Mucosa of rectum (tissue), 2 donors: Measurements from ENCODE around the gene MAP3K4.

ENCODE experiments used
- H3K27ac ChIP-seq, 2 donors: one replicate each; pipeline ENCODE4 v1.7.0; 2013; ENCODE audit warnings: inconsistent platforms in 2 of 2, low read depth in 2 of 2, low read length in 2 of 2
- H3K27me3 ChIP-seq, 2 donors: one replicate each; pipeline ENCODE4 v1.7.0; 2013; ENCODE audit warnings: low read length in 2 of 2; ENCODE audit not compliant: control insufficient read depth in 2 of 2, insufficient read depth in 2 of 2
- H3K36me3 ChIP-seq, 2 donors: one replicate each; pipeline ENCODE4 v1.7.0; 2013; ENCODE audit warnings: low read length in 2 of 2; ENCODE audit not compliant: control insufficient read depth in 2 of 2, insufficient read depth in 2 of 2
- H3K4me1 ChIP-seq, 2 donors: one replicate each; pipeline ENCODE4 v1.7.0; 2013; ENCODE audit warnings: low read length in 2 of 2, mild to moderate bottlenecking in 1 of 2; ENCODE audit not compliant: control insufficient read depth in 2 of 2, insufficient read depth in 2 of 2
- H3K4me3 ChIP-seq, 2 donors: one replicate each; pipeline ENCODE4 v1.7.0; 2013; ENCODE audit warnings: low read length in 2 of 2
- H3K9ac ChIP-seq, 2 donors: one replicate each; pipeline ENCODE4 v1.7.0; 2013; ENCODE audit warnings: low read length in 2 of 2, low read depth in 1 of 2, mild to moderate bottlenecking in 1 of 2
- H3K9me3 ChIP-seq, 2 donors: one replicate each; pipeline ENCODE4 v1.7.0; 2013; ENCODE audit warnings: low read length in 2 of 2; ENCODE audit not compliant: control insufficient read depth in 2 of 2
- donor health status: healthy.
- donor health status: Normal muscosa, but diverticular disease.

MAP3K4 gene

GRCh38 chr6:161130541-161130940, 139.0 kb downstream of the MAP3K4 start:
- H3K4me3 ChIP-seq = no peak overlapping the region
- H3K27ac ChIP-seq = no peak overlapping the region
- H3K36me3 ChIP-seq = peaks cover 5 to 13% of the 10 kb centered on the region in 2 donors
- H3K9ac ChIP-seq = no peak overlapping the region
- H3K27me3 ChIP-seq = no peaks in the 10 kb centered on the region
- H3K4me1 ChIP-seq = no peaks in the 10 kb centered on the region
- no peaks in the 10 kb centered on the region for H3K9me3 ChIP-seq

DNA sequence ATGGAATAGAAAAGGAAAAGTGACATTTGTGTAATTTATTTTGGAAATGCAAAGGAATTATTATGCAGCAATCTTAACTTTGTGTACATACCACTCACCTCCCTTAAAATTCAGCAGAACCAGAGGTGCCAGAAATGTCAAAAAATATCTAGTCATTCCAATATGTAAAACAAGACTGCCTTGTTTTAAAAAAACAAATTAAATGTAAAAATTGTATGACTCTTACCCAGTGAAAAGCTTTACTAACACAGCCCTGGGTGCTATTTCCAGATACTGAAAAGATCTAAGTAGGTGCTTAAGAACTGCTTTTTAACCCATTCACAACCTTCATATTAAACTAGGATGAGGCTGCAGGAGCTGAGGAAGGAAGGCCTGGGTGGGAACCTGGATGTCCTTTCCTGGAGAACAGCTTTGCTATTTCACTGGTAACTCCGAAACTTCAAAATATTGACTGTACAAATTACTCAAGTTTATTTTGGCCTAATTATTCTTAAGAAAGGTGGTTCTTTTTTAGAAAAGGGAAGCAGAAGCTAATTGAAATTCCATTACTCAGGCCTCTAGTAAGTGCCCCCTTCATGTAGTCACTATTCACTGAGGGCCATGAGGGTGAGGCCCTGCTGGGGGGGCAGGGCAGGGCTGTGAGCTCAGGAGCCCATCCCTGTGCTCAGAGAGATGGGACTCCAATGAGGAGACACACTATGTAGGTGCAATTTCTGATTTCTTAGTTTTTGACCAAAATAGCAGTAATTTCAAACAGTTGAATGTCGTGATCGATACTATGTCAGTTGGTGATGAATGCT, 139.6 kb downstream of the MAP3K4 start:
- Histone ChIP-seq H3K9me3 (no peaks in the 10 kb centered on the region), H3K27me3 (no peaks in the 10 kb centered on the region), H3K36me3 (peaks cover 5 to 13% of the 10 kb centered on the region in 2 donors), H3K27ac (no peak overlapping the region), H3K4me1 (no peaks in the 10 kb centered on the region), H3K4me3 (no peak overlapping the region), H3K9ac (no peak overlapping the region)

DNA sequence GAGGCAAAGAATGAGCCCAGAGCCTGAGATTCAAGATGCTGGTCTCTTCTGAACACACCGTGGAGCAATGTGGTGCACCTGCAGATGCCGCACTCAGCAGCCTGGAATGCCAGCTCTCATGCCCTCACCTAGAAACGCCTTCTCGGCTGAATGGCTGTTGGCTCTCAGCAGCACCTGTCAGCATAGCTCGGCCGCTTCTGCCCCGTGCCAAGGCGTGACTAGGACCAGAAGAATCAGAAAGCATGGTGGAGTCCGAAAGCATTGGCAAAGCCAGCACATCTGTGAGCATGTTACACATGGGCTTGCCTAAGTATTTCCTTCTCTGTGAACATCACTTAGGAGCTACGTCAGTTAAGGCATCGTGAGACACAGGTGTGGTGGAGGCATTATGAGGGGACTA, 140.8 kb downstream of the MAP3K4 start:
- Histone ChIP-seq H3K36me3 (peaks cover 2 to 7% of the 10 kb centered on the region in 2 donors), H3K4me3 (no peak overlapping the region), H3K27ac (no peak overlapping the region), H3K27me3 (no peaks in the 10 kb centered on the region), H3K9me3 (no peaks in the 10 kb centered on the region), H3K4me1 (no peaks in the 10 kb centered on the region), H3K9ac (no peak overlapping the region)

DNA sequence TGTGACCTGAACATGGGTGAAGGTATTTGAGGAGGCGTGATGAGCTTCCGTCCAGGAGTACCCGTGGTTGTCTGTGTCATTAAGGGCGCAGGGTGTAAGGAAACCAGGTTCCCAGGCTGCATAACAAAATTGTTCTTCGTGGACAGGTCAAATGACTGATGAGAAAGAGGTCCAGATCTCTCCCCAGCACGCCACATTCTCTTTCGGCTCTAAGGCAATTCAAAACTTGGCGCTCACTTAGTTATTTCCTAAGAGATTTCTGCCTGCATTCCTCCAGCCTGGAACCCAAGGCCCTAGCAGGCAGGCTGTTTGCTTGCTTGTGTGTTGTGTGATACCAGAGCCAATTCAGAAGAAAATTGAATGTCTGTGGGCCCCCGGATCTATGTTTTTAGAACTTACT, 142.4 kb downstream of the MAP3K4 start:
- Histone ChIP-seq H3K4me3 (no peak overlapping the region), H3K4me1 (no peaks in the 10 kb centered on the region), H3K27me3 (no peaks in the 10 kb centered on the region), H3K36me3 (peaks cover 2 to 3% of the 10 kb centered on the region in 2 donors), H3K27ac (no peak overlapping the region), H3K9ac (no peak overlapping the region), H3K9me3 (no peaks in the 10 kb centered on the region)

- no peaks in the 10 kb centered on the region for H3K27me3 ChIP-seq
- H3K4me3 ChIP-seq = no peak overlapping the region
- no peak overlapping the region for H3K9ac ChIP-seq
- H3K36me3 ChIP-seq = peaks cover 2 to 3% of the 10 kb centered on the region in 2 donors
- no peak overlapping the region for H3K27ac ChIP-seq
- no peaks in the 10 kb centered on the region for H3K9me3 ChIP-seq
- no peaks in the 10 kb centered on the region for H3K4me1 ChIP-seq
These were observed 143.2 kb downstream of the MAP3K4 start for GRCh38 chr6:161134550-161135298.

- Histone ChIP-seq H3K4me3 (no peak overlapping the region), H3K36me3 (peaks cover 2 to 3% of the 10 kb centered on the region in 2 donors), H3K4me1 (no peaks in the 10 kb centered on the region), H3K9ac (no peak overlapping the region), H3K27me3 (no peaks in the 10 kb centered on the region), H3K27ac (no peak overlapping the region), H3K9me3 (no peaks in the 10 kb centered on the region)
These were observed 144.4 kb downstream of the MAP3K4 start for GRCh38 chr6:161135695-161136591.

GRCh38 chr6:161136655-161137054, 145.1 kb downstream of the MAP3K4 start:
- H3K27me3 ChIP-seq = no peaks in the 10 kb centered on the region
- no peaks in the 10 kb centered on the region for H3K9me3 ChIP-seq
- H3K9ac ChIP-seq = no peak overlapping the region
- no peak overlapping the region for H3K4me3 ChIP-seq
- H3K4me1 ChIP-seq = no peaks in the 10 kb centered on the region
- no peak overlapping the region for H3K27ac ChIP-seq
- peaks cover 2 to 3% of the 10 kb centered on the region in 2 donors for H3K36me3 ChIP-seq

- peaks cover 2 to 3% of the 10 kb centered on the region in 2 donors for H3K36me3 ChIP-seq
- no peaks in the 10 kb centered on the region for H3K9me3 ChIP-seq
- no peak overlapping the region for H3K27ac ChIP-seq
- no peaks in the 10 kb centered on the region for H3K4me1 ChIP-seq
- no peak overlapping the region for H3K9ac ChIP-seq
- H3K27me3 ChIP-seq = no peaks in the 10 kb centered on the region
- no peak overlapping the region for H3K4me3 ChIP-seq
These were observed 145.8 kb downstream of the MAP3K4 start for GRCh38 chr6:161137320-161137719.

DNA sequence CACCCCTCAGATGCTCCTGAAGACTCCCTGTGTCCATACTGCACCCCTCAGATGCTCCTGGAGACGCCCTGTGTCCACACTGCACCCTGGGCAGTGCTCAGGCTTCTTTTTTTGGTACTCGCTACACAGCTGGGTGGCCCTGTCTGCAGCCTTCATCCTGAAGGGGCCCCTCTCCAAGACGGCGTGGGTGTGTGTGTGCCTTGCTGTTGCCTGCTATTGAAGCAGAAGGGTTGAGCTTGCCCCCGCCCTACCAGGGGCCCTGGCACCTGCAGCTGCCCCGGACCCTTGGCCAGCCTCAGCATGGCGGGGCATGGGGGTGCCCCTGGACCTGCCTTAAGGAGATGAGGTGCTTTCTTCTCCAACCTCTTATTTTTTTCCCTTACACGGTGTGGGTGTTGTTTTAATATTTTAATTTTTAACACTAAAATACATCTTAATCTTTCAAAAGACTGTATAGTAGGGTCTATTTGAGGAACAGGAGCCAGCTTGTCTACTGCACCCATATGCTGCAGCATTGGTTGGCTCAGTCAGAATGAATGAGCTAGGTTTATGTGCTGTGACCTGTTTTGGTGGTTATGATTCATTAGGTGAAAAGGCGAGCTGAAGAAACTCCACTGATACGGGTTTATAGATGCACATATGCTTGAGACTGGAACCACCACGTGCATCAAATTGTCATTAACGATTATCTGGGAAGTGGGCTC, 146.4 kb downstream of the MAP3K4 start:
- no peaks in the 10 kb centered on the region for H3K4me1 ChIP-seq
- no peaks in the 10 kb centered on the region for H3K9me3 ChIP-seq
- no peak overlapping the region for H3K27ac ChIP-seq
- H3K9ac ChIP-seq = no peak overlapping the region
- H3K4me3 ChIP-seq = no peak overlapping the region
- peaks cover 2 to 3% of the 10 kb centered on the region in 2 donors for H3K36me3 ChIP-seq
- no peaks in the 10 kb centered on the region for H3K27me3 ChIP-seq
